Measurements from ENCODE around the gene CAB39L. TPM values are rescaled to one million over a fixed set of nuclear protein-coding genes. Genes with fewer than 3 reads are reported as not detected.

Gene CAB39L
- total RNA-seq: 1 to 10 TPM; 5.3 to 9.2 TPM
- polyA plus RNA-seq: 1 to 10 TPM; 4.3 to 5.2 (median 4.3) TPM
- total RNA-seq: 3.4 to 10.5 (median 6.4) reads per million in 6 experiments

DNA sequence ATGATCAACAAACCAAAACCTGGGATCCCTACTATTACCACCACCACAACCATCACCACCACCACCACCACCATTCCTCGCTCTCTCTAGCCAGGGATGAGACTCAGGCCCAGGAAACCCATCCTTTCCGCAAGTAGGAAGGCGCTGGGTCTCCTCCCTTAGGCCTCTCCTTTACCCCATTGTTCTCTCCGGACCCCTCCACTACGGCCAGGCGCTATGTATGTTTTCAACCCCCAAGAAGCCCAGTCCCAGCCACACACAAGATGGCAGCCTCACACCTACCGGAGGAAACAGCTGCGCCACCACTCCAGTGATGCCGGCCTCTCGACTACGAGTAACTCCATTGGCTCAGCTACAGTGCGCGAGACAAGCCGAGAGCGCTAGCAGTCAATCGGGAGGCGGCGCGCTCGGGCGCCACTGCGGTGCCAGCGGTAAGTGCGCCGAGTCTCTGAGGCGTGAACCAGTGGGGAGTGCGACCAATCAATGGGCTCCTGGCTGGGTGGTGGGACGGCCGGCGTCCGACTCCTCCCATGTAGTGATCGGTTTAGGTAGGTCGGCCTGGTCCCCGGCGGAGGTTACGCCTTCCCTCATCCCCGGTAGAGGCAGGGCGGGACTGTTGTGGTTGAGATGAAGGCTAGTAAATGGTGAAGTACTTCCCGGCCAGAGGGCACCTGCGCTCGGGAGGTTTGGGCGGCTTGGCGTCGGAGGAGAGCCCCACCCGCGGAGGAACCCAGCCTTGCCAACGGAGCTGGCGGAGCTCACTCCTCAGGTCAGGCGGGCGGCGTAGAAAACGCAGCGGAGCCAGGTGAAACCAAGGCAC is at the start of gene CAB39L, which contains the start of gene SETDB2:
TSS of gene CAB39L (minus strand) at position 361 of the 820 bp plus-strand sequence. CDS start 61,154 bp downstream, outside the sequence.
TSS of gene SETDB2 (plus strand) at position 571 of the 820 bp plus-strand sequence. CDS start 7,620 bp downstream, outside the sequence.
- H3K4me3 Mint-ChIP-seq: peak within 1 kb of the TSS; percentile 88 to 100 (median 98)
- no peaks in the 10 kb centered on the region for H3K9me3 Mint-ChIP-seq
- DNase-seq (peak; percentile 95 to 100 (median 99)), ATAC-seq (peak; percentile 90)
- peaks cover 0 to 3% (median 0%) of the 10 kb centered on the region in 3 donors for H3K36me3 Mint-ChIP-seq
- peaks cover 12 to 74% (median 45%) of the 10 kb centered on the region in 4 donors for H3K4me1 Mint-ChIP-seq
- POLR2A ChIA-PET: interaction anchor here (0.5 to 4.2 kb wide), 24 partner anchors 8 to 1406 kb away, joined by 3 to 82 read pairs (median 4); partner anchors contain the start of genes ARL11, CDADC1, CYSLTR2 and EBPL
- peak within 1 kb of the TSS; percentile 96 to 100 (median 98) for H3K27ac Mint-ChIP-seq
- H3K27me3 Mint-ChIP-seq: no peaks in the 10 kb centered on the region

DNA sequence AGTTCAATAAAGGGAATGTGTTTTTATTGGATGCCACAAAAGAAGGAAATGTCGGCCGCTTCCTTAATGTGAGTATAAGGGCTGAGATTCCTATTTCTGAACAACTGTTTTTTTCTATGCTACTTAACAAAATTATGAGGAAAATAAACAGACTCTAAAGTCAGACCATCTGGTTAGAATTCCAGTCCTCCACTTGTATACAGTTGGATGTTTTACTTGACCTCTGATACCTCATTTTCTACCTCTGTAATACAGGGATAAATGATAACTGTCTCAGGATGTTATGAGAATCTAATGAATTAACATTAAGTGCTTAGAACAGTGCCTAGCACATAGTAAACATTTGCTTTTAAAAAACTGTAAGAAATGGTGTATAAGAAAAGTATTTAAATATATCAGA is 44.7 kb upstream of the CAB39L start:
- H3K9me3 Mint-ChIP-seq: no peaks in the 10 kb centered on the region
- H3K4me3 Mint-ChIP-seq: no peak overlapping the region
- POLR2A ChIA-PET: no interaction called here
- ATAC-seq (no peak), DNase-seq (no peak)
- peaks cover 0 to 2% (median 0%) of the 10 kb centered on the region in 4 donors for H3K4me1 Mint-ChIP-seq
- H3K27ac Mint-ChIP-seq: no peak overlapping the region
- no peaks in the 10 kb centered on the region for H3K27me3 Mint-ChIP-seq
- peaks cover 0 to 57% (median 17%) of the 10 kb centered on the region in 3 donors for H3K36me3 Mint-ChIP-seq

DNA sequence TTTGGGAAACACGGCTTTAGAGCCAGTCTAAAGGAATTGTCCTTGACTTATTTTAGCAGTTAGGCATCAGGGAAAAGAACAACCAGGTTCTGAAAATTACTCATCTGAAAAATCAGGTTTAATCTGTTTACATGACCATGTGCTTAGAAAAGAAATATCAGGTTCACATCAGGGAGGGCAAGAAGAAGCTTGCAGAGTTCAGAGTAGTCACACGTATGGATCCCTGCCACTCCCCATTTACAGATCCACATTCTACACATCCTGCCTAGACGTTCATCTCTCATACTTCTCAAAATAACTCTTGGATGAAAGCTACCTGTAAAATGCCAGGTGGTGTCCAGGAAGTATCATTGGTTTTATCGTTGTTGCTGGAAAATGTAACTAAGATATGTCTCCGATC is 37.9 kb upstream of the CAB39L start:
- no peaks in the 10 kb centered on the region for H3K9me3 Mint-ChIP-seq
- H3K36me3 Mint-ChIP-seq: peaks cover 0 to 85% (median 20%) of the 10 kb centered on the region in 3 donors
- H3K4me1 Mint-ChIP-seq: peaks cover 0 to 2% (median 0%) of the 10 kb centered on the region in 4 donors
- H3K4me3 Mint-ChIP-seq: no peak overlapping the region
- DNase-seq (no peak), ATAC-seq (no peak)
- H3K27me3 Mint-ChIP-seq: no peaks in the 10 kb centered on the region
- H3K27ac Mint-ChIP-seq: peak overlapping the region in 1 of 10 donors; percentile 8
- POLR2A ChIA-PET: no interaction called here

- ATAC-seq: no peak
- H3K4me1 Mint-ChIP-seq: no peaks in the 10 kb centered on the region
- POLR2A ChIA-PET: no interaction called here
- H3K36me3 Mint-ChIP-seq: peaks cover 0 to 76% (median 21%) of the 10 kb centered on the region in 3 donors
- H3K4me3 Mint-ChIP-seq: no peak overlapping the region
- no peak for DNase-seq
- H3K9me3 Mint-ChIP-seq: no peaks in the 10 kb centered on the region
- H3K27ac Mint-ChIP-seq: no peak overlapping the region
- no peaks in the 10 kb centered on the region for H3K27me3 Mint-ChIP-seq
These were observed 32.7 kb upstream of the CAB39L start for GRCh38 chr13:49476529-49476928.

GRCh38 chr13:49472186-49472585 is 28.3 kb upstream of the CAB39L start:
- POLR2A ChIA-PET: no interaction called here
- ATAC-seq (no peak), DNase-seq (no peak)
- Mint-ChIP-seq H3K27ac (no peak overlapping the region), H3K9me3 (no peaks in the 10 kb centered on the region), H3K27me3 (no peaks in the 10 kb centered on the region), H3K4me3 (no peak overlapping the region), H3K4me1 (no peaks in the 10 kb centered on the region), H3K36me3 (peaks cover 0 to 80% (median 34%) of the 10 kb centered on the region in 3 donors)

GRCh38 chr13:49466292-49466838 is 22.5 kb upstream of the CAB39L start:
- POLR2A ChIA-PET: no interaction called here
- no peak overlapping the region for H3K4me3 Mint-ChIP-seq
- H3K36me3 Mint-ChIP-seq: peaks cover 15 to 87% (median 60%) of the 10 kb centered on the region in 3 donors
- no peaks in the 10 kb centered on the region for H3K27me3 Mint-ChIP-seq
- no peaks in the 10 kb centered on the region for H3K4me1 Mint-ChIP-seq
- ATAC-seq (no peak), DNase-seq (no peak)
- peak overlapping the region in 1 of 10 donors; percentile 17 for H3K27ac Mint-ChIP-seq
- peaks cover 0 to 13% (median 3%) of the 10 kb centered on the region in 9 donors for H3K9me3 Mint-ChIP-seq

DNA sequence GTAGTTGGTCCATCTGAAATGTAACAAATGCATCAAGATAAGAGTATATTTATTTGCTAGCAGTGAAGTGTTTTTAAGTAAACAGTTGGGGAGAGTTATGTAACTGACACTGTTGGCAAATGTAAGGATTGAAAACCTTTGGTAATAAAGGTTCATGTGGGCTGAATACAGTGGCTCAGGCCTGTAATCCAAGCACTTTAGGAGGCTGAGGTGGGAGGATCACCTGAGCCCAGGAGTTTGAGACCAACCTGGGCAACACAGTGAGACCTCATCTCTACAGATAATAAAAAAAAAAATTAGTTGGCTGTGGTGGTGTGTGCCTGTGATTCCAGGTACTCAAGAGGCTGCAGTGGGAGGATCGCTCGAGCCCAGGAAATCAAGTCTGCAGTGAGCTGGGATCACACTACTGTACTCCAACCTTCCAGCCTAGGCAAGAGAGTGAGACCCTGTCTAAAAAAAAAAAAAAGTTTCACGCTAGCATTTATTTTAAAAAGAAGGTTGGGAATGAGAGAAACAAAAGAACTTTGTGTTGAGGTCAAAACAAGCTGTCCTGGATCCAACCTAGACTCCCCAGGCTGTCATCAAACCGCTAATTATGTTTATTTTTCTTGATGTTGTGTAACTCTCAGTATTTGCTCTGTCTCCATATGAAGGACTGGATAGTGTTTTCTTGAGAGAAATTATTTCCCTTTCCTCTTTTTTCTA is 20.9 kb upstream of the CAB39L start:
- no peak overlapping the region for H3K4me3 Mint-ChIP-seq
- H3K9me3 Mint-ChIP-seq: peaks cover 0 to 13% (median 3%) of the 10 kb centered on the region in 9 donors
- POLR2A ChIA-PET: no interaction called here
- no peak for DNase-seq
- no peaks in the 10 kb centered on the region for H3K4me1 Mint-ChIP-seq
- H3K27me3 Mint-ChIP-seq: no peaks in the 10 kb centered on the region
- H3K36me3 Mint-ChIP-seq: peaks cover 19 to 84% (median 66%) of the 10 kb centered on the region in 3 donors
- no peak for ATAC-seq
- no peak overlapping the region for H3K27ac Mint-ChIP-seq

- Mint-ChIP-seq H3K9me3 (peaks cover 0 to 13% (median 3%) of the 10 kb centered on the region in 9 donors), H3K4me1 (no peaks in the 10 kb centered on the region), H3K27ac (peak overlapping the region in 1 of 10 donors; percentile 22), H3K36me3 (peaks cover 19 to 77% (median 62%) of the 10 kb centered on the region in 3 donors), H3K27me3 (no peaks in the 10 kb centered on the region), H3K4me3 (no peak overlapping the region)
- ATAC-seq: no peak
- no peak for DNase-seq
- POLR2A ChIA-PET: no interaction called here
These were observed 20.2 kb upstream of the CAB39L start for GRCh38 chr13:49464085-49464484.

GRCh38 chr13:49459580-49459979 is 15.7 kb upstream of the CAB39L start:
- peaks cover 8 to 26% (median 9%) of the 10 kb centered on the region in 4 donors for H3K4me1 Mint-ChIP-seq
- no peaks in the 10 kb centered on the region for H3K27me3 Mint-ChIP-seq
- POLR2A ChIA-PET: interaction anchor here (0.9 kb wide), 1 partner anchor 14 kb away, joined by 3 read pairs; no protein-coding TSS in a partner anchor
- H3K36me3 Mint-ChIP-seq: peaks cover 19 to 60% (median 45%) of the 10 kb centered on the region in 3 donors
- H3K27ac Mint-ChIP-seq: no peak overlapping the region
- no peak for DNase-seq
- H3K4me3 Mint-ChIP-seq: no peak overlapping the region
- ATAC-seq: no peak
- H3K9me3 Mint-ChIP-seq: peaks cover 0 to 13% (median 3%) of the 10 kb centered on the region in 9 donors

DNA sequence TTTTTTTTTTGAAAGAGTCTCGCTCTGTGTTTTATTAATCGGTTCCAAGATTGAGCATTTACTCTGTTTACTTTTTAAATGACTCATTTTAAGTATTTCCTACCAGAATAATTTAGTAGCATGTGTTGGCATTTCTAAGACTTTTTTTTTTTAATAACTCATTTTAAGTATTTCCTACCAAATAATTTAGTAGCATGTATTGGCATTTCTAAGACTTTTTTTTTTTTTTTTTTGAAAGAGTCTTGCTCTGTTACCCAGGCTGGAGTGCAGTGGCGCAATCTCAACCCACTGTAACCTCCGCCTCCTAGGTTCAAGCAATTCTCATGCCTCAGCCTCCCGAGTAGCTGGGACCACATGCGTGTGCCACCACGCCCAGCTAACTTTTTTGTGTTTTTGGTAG is 13.4 kb upstream of the CAB39L start:
- H3K36me3 Mint-ChIP-seq: peaks cover 10 to 50% (median 31%) of the 10 kb centered on the region in 3 donors
- no peak for ATAC-seq
- no peaks in the 10 kb centered on the region for H3K27me3 Mint-ChIP-seq
- H3K4me1 Mint-ChIP-seq: peaks cover 11 to 36% (median 23%) of the 10 kb centered on the region in 4 donors
- no peak overlapping the region for H3K4me3 Mint-ChIP-seq
- H3K9me3 Mint-ChIP-seq: peaks cover 0 to 1% (median 0%) of the 10 kb centered on the region in 9 donors
- DNase-seq: no peak
- peak overlapping the region in 1 of 10 donors; percentile 43 for H3K27ac Mint-ChIP-seq
- POLR2A ChIA-PET: no interaction called here

DNA sequence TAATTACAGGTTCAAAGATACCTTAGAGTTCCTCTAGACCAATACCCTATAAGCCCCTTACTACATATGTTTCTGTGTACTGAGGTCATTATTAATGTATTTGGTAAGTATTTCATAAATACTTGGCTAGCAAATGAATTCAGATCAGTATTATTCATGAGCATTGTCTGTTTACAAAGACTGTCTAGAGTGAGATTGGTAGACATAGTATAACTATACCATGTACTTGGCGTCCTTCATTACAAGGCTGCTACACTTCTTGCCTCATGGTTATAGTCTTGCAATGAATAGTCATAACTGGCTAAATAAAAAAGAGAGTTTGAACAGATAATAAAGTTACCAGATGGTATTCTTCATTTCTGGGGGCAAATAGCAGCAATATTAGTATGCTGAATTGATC is 12.3 kb upstream of the CAB39L start:
- ATAC-seq (no peak), DNase-seq (no peak)
- peaks cover 5 to 48% (median 27%) of the 10 kb centered on the region in 3 donors for H3K36me3 Mint-ChIP-seq
- no peak overlapping the region for H3K27ac Mint-ChIP-seq
- peaks cover 11 to 36% (median 25%) of the 10 kb centered on the region in 4 donors for H3K4me1 Mint-ChIP-seq
- H3K9me3 Mint-ChIP-seq: no peaks in the 10 kb centered on the region
- no peaks in the 10 kb centered on the region for H3K27me3 Mint-ChIP-seq
- POLR2A ChIA-PET: no interaction called here
- H3K4me3 Mint-ChIP-seq: no peak overlapping the region

GRCh38 chr13:49455007-49455398 is 11.1 kb upstream of the CAB39L start:
- Mint-ChIP-seq H3K36me3 (peaks cover 0 to 42% (median 18%) of the 10 kb centered on the region in 3 donors), H3K9me3 (no peaks in the 10 kb centered on the region), H3K4me3 (peak overlapping the region in 1 of 10 donors; percentile 33), H3K27ac (peak overlapping the region in 2 of 10 donors; percentile 32 to 61), H3K27me3 (no peaks in the 10 kb centered on the region), H3K4me1 (peaks cover 16 to 43% (median 30%) of the 10 kb centered on the region in 4 donors)
- ATAC-seq (no peak), DNase-seq (no peak)
- POLR2A ChIA-PET: interaction anchor here (0.8 to 2.2 kb wide), 2 partner anchors 11 to 39 kb away, joined by 3 to 9 read pairs; partner anchors contain the start of genes CAB39L and SETDB2
